SK-N-SH treated with all-trans-retinoic acid at 6 μM for 48 hours (cell line): Measurements from ENCODE around the gene TGFBR2.

Source experiments
- ATAC-seq: fragments of 200-7000 bp; cut with Tn5 transposase; 3 replicates; pipeline ENCODE4 v1.9.1; 2020; ENCODE audit warnings: mild to moderate bottlenecking, moderate library complexity
- ARNTL ChIP-seq: fragments of 450-650 bp; formaldehyde crosslinking; IDR thresholded peaks from 2 replicates; pipeline ENCODE4 v1.5.0; 2020; ENCODE audit warnings: low read depth, mild to moderate bottlenecking, moderate library complexity, borderline replicate concordance
- BACH2 ChIP-seq: fragments of 250-450 bp; sonication (Bioruptor Pico); IDR thresholded peaks from 2 replicates; pipeline ENCODE4 v1.9.0; 2021; ENCODE audit warnings: mild to moderate bottlenecking, borderline replicate concordance
- CSDC2 ChIP-seq: fragments of 250-450 bp; sonication (Bioruptor Pico); IDR thresholded peaks from 2 replicates; pipeline ENCODE4 v1.5.0; 2020; ENCODE audit warnings: mild to moderate bottlenecking, moderate library complexity
- CSRNP3 ChIP-seq: fragments of 250-450 bp; sonication (Bioruptor Pico); IDR thresholded peaks from 2 replicates; pipeline ENCODE4 v1.5.1; 2021; ENCODE audit warnings: mild to moderate bottlenecking, moderate library complexity
- ESRRG ChIP-seq: fragments of 250-450 bp; sonication (Bioruptor Pico); IDR thresholded peaks from 2 replicates; pipeline ENCODE4 v1.6.1; 2021; ENCODE audit warnings: mild to moderate bottlenecking
- GLIS3 ChIP-seq: fragments of 250-450 bp; sonication (Bioruptor Pico); IDR thresholded peaks from 2 replicates; pipeline ENCODE4 v1.5.0; 2020; ENCODE audit warnings: mild to moderate bottlenecking, moderate library complexity
- OSR1 ChIP-seq: fragments of 250-450 bp; sonication (Bioruptor Pico); IDR thresholded peaks from 2 replicates; pipeline ENCODE4 v1.8.0; 2022; ENCODE audit warnings: moderate library complexity, mild to moderate bottlenecking, inconsistent platforms
- PATZ1 ChIP-seq: fragments of 250-450 bp; sonication (Bioruptor Pico); IDR thresholded peaks from 2 replicates; pipeline ENCODE4 v1.8.0; 2020; ENCODE audit warnings: mild to moderate bottlenecking, moderate library complexity, borderline replicate concordance
- PPARA ChIP-seq: fragments of 250-450 bp; sonication (Bioruptor Pico); IDR thresholded peaks from 2 replicates; pipeline ENCODE4 v1.5.0; 2020; ENCODE audit warnings: mild to moderate bottlenecking, borderline replicate concordance
- RARB ChIP-seq: fragments of 250-450 bp; sonication (Bioruptor Pico); IDR thresholded peaks from 2 replicates; pipeline ENCODE4 v1.8.0; 2021; ENCODE audit warnings: mild to moderate bottlenecking, moderate library complexity
- SNAI2 ChIP-seq: fragments of 250-450 bp; sonication (Bioruptor Pico); IDR thresholded peaks from 2 replicates; pipeline ENCODE4 v1.5.0; 2020; ENCODE audit warnings: mild to moderate bottlenecking, moderate library complexity
- TCF4 ChIP-seq: fragments of 250-450 bp; sonication (Bioruptor Pico); IDR thresholded peaks from 2 replicates; pipeline ENCODE4 v1.8.0; 2021; ENCODE audit warnings: mild to moderate bottlenecking, moderate library complexity, borderline replicate concordance
- TOX ChIP-seq: fragments of 250-450 bp; sonication (Bioruptor Pico); IDR thresholded peaks from 2 replicates; pipeline ENCODE4 v1.8.0; 2021; ENCODE audit warnings: mild to moderate bottlenecking, moderate library complexity, borderline replicate concordance
- ZC3H10 ChIP-seq: fragments of 250-450 bp; sonication (Bioruptor Pico); IDR thresholded peaks from 2 replicates; pipeline ENCODE4 v1.5.1; 2021; ENCODE audit warnings: mild to moderate bottlenecking, moderate library complexity
- ZFP3 ChIP-seq: fragments of 250-450 bp; sonication (Bioruptor Pico); IDR thresholded peaks from 2 replicates; pipeline ENCODE4 v1.5.0; 2020; ENCODE audit warnings: mild to moderate bottlenecking, moderate library complexity
- ZFP30 ChIP-seq: fragments of 450-650 bp; formaldehyde crosslinking; IDR thresholded peaks from 2 replicates; pipeline ENCODE4 v1.5.0; 2022; ENCODE audit warnings: mild to moderate bottlenecking, moderate library complexity
- ZNF565 ChIP-seq: fragments of 450-650 bp; formaldehyde crosslinking; conservative IDR thresholded peaks from 2 replicates; pipeline ENCODE4 v1.5.0; 2020; ENCODE audit warnings: low read depth, mild to moderate bottlenecking, moderate library complexity
- ZNF70 ChIP-seq: fragments of 450-650 bp; formaldehyde crosslinking; IDR thresholded peaks from 2 replicates; pipeline ENCODE4 v1.5.0; 2020; ENCODE audit warnings: mild to moderate bottlenecking, moderate library complexity
- ZNF8 ChIP-seq: fragments of 450-650 bp; formaldehyde crosslinking; IDR thresholded peaks from 2 replicates; pipeline ENCODE4 v1.5.0; 2020; ENCODE audit warnings: mild to moderate bottlenecking, moderate library complexity
- TF ChIP-seq, protein P1 (sequence below): fragments of 250-450 bp; sonication (Bioruptor Pico); IDR thresholded peaks from 2 replicates; pipeline ENCODE4 v1.5.0; 2020; ENCODE audit warnings: mild to moderate bottlenecking, moderate library complexity

TGFBR2 gene

GRCh38 chr3:30576946-30577345, 29.5 kb upstream of the TGFBR2 start:
- peak; percentile 78 for ATAC-seq
- no peak for TF ChIP-seq CSRNP3 (CRISPR knock-in tag)
- no peak for TF ChIP-seq BACH2
- no peak for TF ChIP-seq ZNF565 (CRISPR knock-in tag)
- no peak for TF ChIP-seq ZC3H10 (CRISPR knock-in tag)
- no peak for TF ChIP-seq ARNTL (CRISPR knock-in tag)
- no peak for TF ChIP-seq RARB (CRISPR knock-in tag)
- TF ChIP-seq, protein P1, sequence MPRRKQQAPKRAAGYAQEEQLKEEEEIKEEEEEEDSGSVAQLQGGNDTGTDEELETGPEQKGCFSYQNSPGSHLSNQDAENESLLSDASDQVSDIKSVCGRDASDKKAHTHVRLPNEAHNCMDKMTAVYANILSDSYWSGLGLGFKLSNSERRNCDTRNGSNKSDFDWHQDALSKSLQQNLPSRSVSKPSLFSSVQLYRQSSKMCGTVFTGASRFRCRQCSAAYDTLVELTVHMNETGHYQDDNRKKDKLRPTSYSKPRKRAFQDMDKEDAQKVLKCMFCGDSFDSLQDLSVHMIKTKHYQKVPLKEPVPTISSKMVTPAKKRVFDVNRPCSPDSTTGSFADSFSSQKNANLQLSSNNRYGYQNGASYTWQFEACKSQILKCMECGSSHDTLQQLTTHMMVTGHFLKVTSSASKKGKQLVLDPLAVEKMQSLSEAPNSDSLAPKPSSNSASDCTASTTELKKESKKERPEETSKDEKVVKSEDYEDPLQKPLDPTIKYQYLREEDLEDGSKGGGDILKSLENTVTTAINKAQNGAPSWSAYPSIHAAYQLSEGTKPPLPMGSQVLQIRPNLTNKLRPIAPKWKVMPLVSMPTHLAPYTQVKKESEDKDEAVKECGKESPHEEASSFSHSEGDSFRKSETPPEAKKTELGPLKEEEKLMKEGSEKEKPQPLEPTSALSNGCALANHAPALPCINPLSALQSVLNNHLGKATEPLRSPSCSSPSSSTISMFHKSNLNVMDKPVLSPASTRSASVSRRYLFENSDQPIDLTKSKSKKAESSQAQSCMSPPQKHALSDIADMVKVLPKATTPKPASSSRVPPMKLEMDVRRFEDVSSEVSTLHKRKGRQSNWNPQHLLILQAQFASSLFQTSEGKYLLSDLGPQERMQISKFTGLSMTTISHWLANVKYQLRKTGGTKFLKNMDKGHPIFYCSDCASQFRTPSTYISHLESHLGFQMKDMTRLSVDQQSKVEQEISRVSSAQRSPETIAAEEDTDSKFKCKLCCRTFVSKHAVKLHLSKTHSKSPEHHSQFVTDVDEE (CRISPR knock-in tag): no peak
- TF ChIP-seq ZFP30 (CRISPR knock-in tag): no peak
- no peak for TF ChIP-seq SNAI2
- TF ChIP-seq CSDC2 (CRISPR knock-in tag): no peak
- TF ChIP-seq PPARA (CRISPR knock-in tag): no peak
- no peak for TF ChIP-seq ZNF70 (CRISPR knock-in tag)
- no peak for TF ChIP-seq ZNF8 (CRISPR knock-in tag)
- no peak for TF ChIP-seq TOX (CRISPR knock-in tag)

GRCh38 chr3:30577788-30578187, 28.6 kb upstream of the TGFBR2 start:
- ATAC-seq: no peak
- TF ChIP-seq OSR1 (CRISPR knock-in tag): no peak
- no peak for TF ChIP-seq ZFP30 (CRISPR knock-in tag)
- no peak for TF ChIP-seq ZC3H10 (CRISPR knock-in tag)
- no peak for TF ChIP-seq ZNF70 (CRISPR knock-in tag)
- no peak for TF ChIP-seq GLIS3
- TF ChIP-seq, protein P1 (CRISPR knock-in tag): no peak
- TF ChIP-seq TCF4 (CRISPR knock-in tag): no peak
- TF ChIP-seq BACH2: no peak

- no peak; the same call in 2 of the 3 replicates for ATAC-seq
These were observed 27.9 kb upstream of the TGFBR2 start for GRCh38 chr3:30578479-30578878.

More at GRCh38 chr3:30578479-30578878, 27.9 kb upstream of the TGFBR2 start:
- TF ChIP-seq ZFP3 (CRISPR knock-in tag) (no peak), ESRRG (CRISPR knock-in tag) (no peak), ARNTL (CRISPR knock-in tag) (no peak), ZC3H10 (CRISPR knock-in tag) (no peak), PATZ1 (no peak), TOX (CRISPR knock-in tag) (no peak), TCF4 (CRISPR knock-in tag) (no peak), RARB (CRISPR knock-in tag) (no peak), ZNF565 (CRISPR knock-in tag) (no peak), CSRNP3 (CRISPR knock-in tag) (no peak)
